Endothelial cell of umbilical vein (primary cell): Measurements from ENCODE around the gene EFNA5. TPM values are rescaled to one million over a fixed set of nuclear protein-coding genes. Genes with fewer than 3 reads are reported as not detected.

Source experiments
- BruUV-seq: library from RNA; stranded (reverse); fragments of 400-500 nt; replicated peaks from 2 replicates; lab custom pipeline; 2021; lab: Mats Ljungman, UMichigan
- CTCF ChIA-PET: fragments of 300-600, 350-600 bp; sonication (Branson Sonifier 250); formaldehyde crosslinking; loops from one replicate; lab custom pipeline; 2021; ENCODE audit warnings: antibody characterized with exemption, inconsistent platforms; lab: Charles Lee
- POLR2A ChIA-PET: fragments of 300-600, 350-600 bp; sonication (Branson Sonifier 250); formaldehyde crosslinking; loops from one replicate; lab custom pipeline; 2021; ENCODE audit warnings: antibody characterized with exemption, inconsistent platforms; lab: Charles Lee
- DNase-seq: peaks from one replicate; pipeline ENCODE4 v3.0.0-alpha.2; 2011; ENCODE audit warnings: low read depth, low spot score
- FAIRE-seq: peaks from 2 replicates; lab custom pipeline; 2011; peaks lifted over from hg19 to GRCh38; lab: Jason Lieb, UNC
- H2AFZ ChIP-seq: 2 replicates; pipeline ENCODE4 v1.6.0; 2012; ENCODE audit warnings: low read depth, low read length, control low read depth, inconsistent platforms
- H3K27ac ChIP-seq: 2 replicates; pipeline ENCODE4 v1.5.1; 2011; ENCODE audit warnings: low read depth, mild to moderate bottlenecking, control low read depth, low read length, moderate library complexity; ENCODE audit not compliant: insufficient read depth
- H3K27me3 ChIP-seq, 2 experiments: 2 replicates each; pipeline versions ENCODE4 v1.6.0 to v1.6.1; 2011; ENCODE audit warnings: low read length in 2 of 2, mixed read lengths in 1 of 2; ENCODE audit not compliant: control insufficient read depth in 2 of 2, insufficient read depth in 2 of 2
- H3K36me3 ChIP-seq, 2 experiments: 2 replicates in 1 of 2; 3 replicates in 1 of 2; pipeline ENCODE4 v1.5.1; 2011; ENCODE audit warnings: low read length in 2 of 2, mild to moderate bottlenecking in 1 of 2, moderate library complexity in 1 of 2; ENCODE audit not compliant: control insufficient read depth in 2 of 2, insufficient read depth in 2 of 2; ENCODE audit errors: extremely low read depth in 1 of 2
- H3K4me1 ChIP-seq: 3 replicates; pipeline ENCODE4 v1.5.1; 2011; ENCODE audit warnings: mild to moderate bottlenecking, low read length; ENCODE audit not compliant: control insufficient read depth, insufficient read depth; ENCODE audit errors: extremely low read depth
- H3K4me2 ChIP-seq: 2 replicates; pipeline ENCODE4 v1.6.1; 2011; ENCODE audit warnings: low read length, control low read depth, mixed read lengths; ENCODE audit not compliant: insufficient read depth
- H3K4me3 ChIP-seq, 3 experiments: fragments of 200-600 bp in 1 of 3; sonication (generic), shearing (Covaris generic) in 1 of 3; replicated peaks in 1 of 3; 2 replicates each; pipeline ENCODE4 v1.5.1; 2011 to 2016; ENCODE audit warnings: control low read depth in 3 of 3, low read length in 3 of 3, mild to moderate bottlenecking in 2 of 3, inconsistent platforms in 1 of 3, low read depth in 1 of 3, moderate library complexity in 1 of 3; ENCODE audit not compliant: insufficient read depth in 1 of 3
- H3K79me2 ChIP-seq: 2 replicates; pipeline ENCODE4 v1.6.0; 2012; ENCODE audit warnings: low read length, inconsistent platforms; ENCODE audit not compliant: control insufficient read depth, insufficient read depth
- H3K9ac ChIP-seq: replicated peaks from 2 replicates; pipeline ENCODE3; 2011; ENCODE audit warnings: low read length, control low read depth; ENCODE audit not compliant: insufficient read depth; ENCODE audit errors: extremely low read depth
- H3K9me1 ChIP-seq: replicated peaks from 3 replicates; pipeline ENCODE4 v1.6.0; 2011; ENCODE audit warnings: mild to moderate bottlenecking, low read length; ENCODE audit not compliant: control insufficient read depth, insufficient read depth; ENCODE audit errors: extremely low read depth
- H3K9me3 ChIP-seq: replicated peaks from 2 replicates; pipeline ENCODE4 v1.5.1; 2012; ENCODE audit warnings: low read length, inconsistent platforms; ENCODE audit not compliant: control insufficient read depth, insufficient read depth
- H4K20me1 ChIP-seq: replicated peaks from 2 replicates; pipeline ENCODE3; 2011; ENCODE audit warnings: mild to moderate bottlenecking, low read length; ENCODE audit not compliant: control insufficient read depth, insufficient read depth; ENCODE audit errors: extremely low read depth
- CTCF ChIP-seq, 2 donors: IDR thresholded peaks; 1 replicate in 1 of 2; 2 replicates in 1 of 2; pipeline ENCODE4 v1.5.1; 2011; ENCODE audit warnings: low read length in 2 of 2, mild to moderate bottlenecking in 2 of 2, moderate library complexity in 2 of 2, control low read depth in 1 of 2, inconsistent platforms in 1 of 2, low read depth in 1 of 2; ENCODE audit not compliant: insufficient read depth in 1 of 2; ENCODE audit errors: extremely low read depth in 1 of 2
- EZH2 ChIP-seq: IDR thresholded peaks from 2 replicates; pipeline ENCODE4 v1.6.1; 2012; ENCODE audit warnings: borderline replicate concordance, low read depth, mild to moderate bottlenecking, moderate library complexity, low read length, inconsistent platforms; ENCODE audit not compliant: severe bottlenecking
- FOS ChIP-seq: IDR thresholded peaks from 2 replicates; pipeline ENCODE4 v1.6.1; 2011; ENCODE audit warnings: mild to moderate bottlenecking, low read length, moderate library complexity, borderline replicate concordance; ENCODE audit not compliant: insufficient read depth
- GATA2 ChIP-seq: IDR thresholded peaks from 2 replicates; pipeline ENCODE4 v1.7.0; 2011; ENCODE audit warnings: low read depth, mild to moderate bottlenecking, moderate library complexity, mixed read lengths, low read length; ENCODE audit not compliant: insufficient read length, insufficient read depth
- JUN ChIP-seq: IDR thresholded peaks from 2 replicates; pipeline ENCODE4 v1.6.1; 2011; ENCODE audit warnings: borderline replicate concordance, low read depth; ENCODE audit not compliant: insufficient read length, insufficient read depth
- MAX ChIP-seq: IDR thresholded peaks from 2 replicates; pipeline ENCODE4 v1.6.1; 2011; ENCODE audit not compliant: insufficient read depth, insufficient read length
- MYC ChIP-seq: IDR thresholded peaks from one replicate; pipeline ENCODE4 v1.6.1; 2011; ENCODE audit warnings: mild to moderate bottlenecking, low read depth, low read length
- POLR2A ChIP-seq: IDR thresholded peaks from 2 replicates; pipeline ENCODE4 v1.6.1; 2012; ENCODE audit warnings: low read depth, mild to moderate bottlenecking, control low read depth, low read length
- POLR2AphosphoS5 ChIP-seq: IDR thresholded peaks from 2 replicates; pipeline ENCODE4 v1.6.1; 2012; ENCODE audit warnings: low read depth, mild to moderate bottlenecking, control low read depth, low read length, moderate library complexity; ENCODE audit not compliant: insufficient read depth
- dilution Hi-C: fragments of 300-500 bp; cut with MboI; formaldehyde crosslinking; loops from one replicate; pipeline ENCODE4 v1.15.0; 2019; ENCODE audit warnings: low sequenced_read_pairs; ENCODE audit not compliant: extremely low pct_ligation_motif_present
- intact Hi-C: fragments of 100-400 bp; cut with micrococcal nuclease; formaldehyde crosslinking; loops from one replicate; pipeline ENCODE4 v1.10.0; 2022
- polyA plus RNA-seq, 4 experiments: library from polyadenylated mRNA; depleted of rRNA in 3 of 4; stranded (reverse) in 3 of 4; unstranded in 1 of 4; fragments of >200 nt; gene quantifications; 2 replicates each; pipeline versions ENCODE4 v1.2.1 to v1.2.3, GENCODE V29; 2011 to 2012; ENCODE audit warnings: missing spikeins in 1 of 4
- total RNA-seq: library from RNA; stranded (reverse); gene quantifications from 2 replicates; pipeline ENCODE4 v1.2.3, GENCODE V29; 2021

Gene EFNA5
- total and polyA plus RNA-seq, 2 donors (not counting 3 experiments of a cell fraction or from before 2014, with no cell fraction given), result 13.6 to 22.1 TPM

DNA sequence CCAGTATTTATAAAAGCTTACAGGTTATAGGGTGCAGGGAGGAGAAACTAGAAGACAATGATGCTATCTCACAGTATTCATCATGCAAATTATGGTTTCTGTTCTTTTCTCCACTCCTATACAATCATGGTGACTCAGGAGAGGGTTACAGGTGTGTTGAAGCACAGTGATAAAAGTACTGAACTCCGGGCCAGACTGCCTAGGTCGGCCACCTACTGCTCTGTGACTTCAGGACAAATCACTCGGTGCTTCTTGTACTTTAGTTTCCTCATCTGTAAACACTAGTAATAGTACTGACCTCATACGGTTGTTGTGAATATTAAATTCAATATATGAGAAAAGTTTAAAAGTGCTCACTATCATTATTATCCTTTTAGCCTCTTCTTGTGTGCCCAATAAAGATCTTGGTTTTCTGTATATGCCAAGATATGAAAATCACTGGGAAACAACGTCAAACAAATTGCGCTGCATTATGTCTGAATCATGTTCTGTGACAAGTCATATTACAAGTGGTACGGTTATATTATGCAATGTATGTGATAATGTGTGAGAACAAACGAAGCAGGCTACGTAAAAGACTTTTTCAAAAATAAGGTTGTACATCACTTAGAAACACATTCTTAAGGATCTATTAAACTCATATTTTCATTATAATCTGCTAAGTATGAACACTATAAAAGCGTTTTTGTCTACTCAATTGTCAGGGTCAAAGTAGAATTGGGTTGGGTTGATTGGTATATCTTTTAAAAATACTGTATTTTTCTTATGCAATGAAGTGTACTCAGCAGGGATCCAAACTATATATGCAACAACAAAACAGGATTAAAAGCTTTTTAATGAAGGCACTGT, 153.3 kb downstream of the EFNA5 start:
- no peak overlapping the region for H3K27ac ChIP-seq
- POLR2A ChIA-PET, result no interaction called here

More for the DNA sequence above, 153.3 kb downstream of the EFNA5 start:
- Histone ChIP-seq H3K79me2 (no peaks in the 10 kb centered on the region), H3K9me1 (no peaks in the 10 kb centered on the region), H3K9ac (no peak overlapping the region), H2AFZ (no peak overlapping the region), H3K36me3 (no peaks in the 10 kb centered on the region), H3K27me3 (no peaks in the 10 kb centered on the region), H3K4me2 (no peak overlapping the region), H3K9me3 (no peaks in the 10 kb centered on the region), H3K4me3 (no peak overlapping the region), H4K20me1 (no peaks in the 10 kb centered on the region), H3K4me1 (peaks cover 2% of the 10 kb centered on the region)
- TF ChIP-seq MAX (no peak), GATA2 (no peak), EZH2 (no peak), FOS (no peak), POLR2A (no peak), JUN (no peak), POLR2AphosphoS5 (no peak), CTCF (IDR thresholded peaks at IDR 0.05; ENCODE audit: extremely low read depth in 1 of 2, insufficient read depth in 1 of 2, low read depth in 1 of 2, low read length in 2 of 2) (no peak), MYC (no peak)
- peak; percentile 52 for FAIRE-seq
- CTCF ChIA-PET, result no interaction called here
- no TSS peak for BruUV-seq
- dilution Hi-C loops, result no loop called here
- DNase-seq, result no peak
- intact Hi-C loops, result no loop called here
